GM12878 (cell line): ENCODE data around the gene FILIP1L.

Source experiments
- CREB1 ChIP-seq: IDR thresholded peaks from 2 replicates; pipeline ENCODE4 v1.6.1; 2012; ENCODE audit warnings: low read depth, mild to moderate bottlenecking, inconsistent platforms
- CTCF ChIP-seq, 3 experiments: IDR thresholded peaks in 2 of 3; conservative IDR thresholded peaks in 1 of 3; 2 replicates each; pipeline ENCODE4 v1.5.1; 2011; ENCODE audit warnings: low read depth in 3 of 3, low read length in 3 of 3, mild to moderate bottlenecking in 3 of 3, control low read depth in 2 of 3, moderate library complexity in 2 of 3, inconsistent platforms in 1 of 3, mixed read lengths in 1 of 3; ENCODE audit not compliant: control insufficient read depth in 2 of 3, insufficient read depth in 1 of 3; ENCODE audit errors: extremely low read depth in 1 of 3
- EP300 ChIP-seq, 2 experiments: fragments of 150-350 bp in 1 of 2; IDR thresholded peaks; 2 replicates each; pipeline ENCODE4 v1.6.1; 2011 to 2012; ENCODE audit warnings: low read depth in 2 of 2, low read length in 2 of 2, borderline replicate concordance in 1 of 2, improper control_type of control experiment in 1 of 2, inconsistent platforms in 1 of 2; ENCODE audit not compliant: control insufficient read depth in 1 of 2
- IKZF1 ChIP-seq: fragments of 450-650 bp; conservative IDR thresholded peaks from 2 replicates; pipeline ENCODE4 v1.6.1; 2017; ENCODE audit warnings: antibody characterized with exemption, mild to moderate bottlenecking
- NFYB ChIP-seq: IDR thresholded peaks from 2 replicates; pipeline ENCODE4 v1.6.1; 2011; ENCODE audit warnings: low read depth, mild to moderate bottlenecking, low read length, improper control_type of control experiment, moderate library complexity; ENCODE audit not compliant: insufficient read depth
- ZBED1 ChIP-seq: IDR thresholded peaks from 2 replicates; pipeline ENCODE4 v1.6.1; 2016; ENCODE audit warnings: borderline replicate concordance

DNA sequence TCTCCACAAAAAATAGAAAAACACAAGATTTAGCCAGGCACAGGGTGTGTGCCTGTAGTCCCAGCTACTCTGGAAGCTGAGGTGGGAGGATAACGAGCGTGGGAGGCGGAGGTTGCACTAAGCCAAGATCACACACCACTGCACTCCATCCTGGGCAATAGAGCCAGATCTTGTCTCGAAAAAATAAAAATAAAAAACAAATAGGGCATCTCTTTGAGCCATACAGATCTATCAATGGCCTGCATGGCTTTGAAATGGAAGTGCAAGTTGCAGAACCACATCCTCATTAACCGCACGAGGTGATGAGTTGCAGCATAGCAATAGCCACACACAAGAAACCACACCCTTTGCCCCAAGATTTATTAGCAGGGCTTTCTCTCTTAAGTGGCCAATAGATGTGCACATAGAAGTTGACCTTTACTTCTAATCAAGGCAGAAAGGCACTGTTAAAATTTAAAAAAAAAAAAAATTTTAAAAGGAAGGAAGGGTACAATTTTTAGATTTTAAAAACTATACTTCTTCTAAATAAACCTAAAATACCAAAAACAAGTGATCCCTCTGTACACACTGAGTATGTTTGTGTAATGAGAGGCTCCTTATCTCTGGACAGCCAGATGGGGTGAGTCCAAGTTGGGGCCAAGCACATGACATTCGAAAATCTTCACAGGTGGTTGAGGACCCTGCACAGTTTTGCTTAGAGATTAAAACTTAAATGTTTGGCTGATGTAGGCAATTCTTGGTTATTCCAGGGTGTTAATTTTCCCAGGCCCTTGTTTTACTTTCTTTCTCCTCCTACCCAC is 53.4 kb downstream of the FILIP1L start:
- no peak for TF ChIP-seq IKZF1
- no peak for TF ChIP-seq EP300 (IDR thresholded peaks at IDR 0.05; ENCODE audit: borderline replicate concordance in 1 of 2, control insufficient read depth in 1 of 2, low read depth in 2 of 2, low read length in 2 of 2)
- no peak for TF ChIP-seq CTCF (IDR thresholded peaks at IDR 0.05 in 2 of 3, conservative IDR thresholded peaks at IDR 0.05 in 1 of 3; ENCODE audit: control insufficient read depth in 2 of 3, extremely low read depth in 1 of 3, insufficient read depth in 1 of 3, low read depth in 3 of 3, low read length in 3 of 3)
- no peak for TF ChIP-seq CREB1
- TF ChIP-seq ZBED1 = no peak
- TF ChIP-seq NFYB = no peak
